Naive thymus-derived CD4-positive, alpha-beta T cell (primary cell): Measurements from ENCODE around the gene NXPE3. TPM values are rescaled to one million over a fixed set of nuclear protein-coding genes. Genes with fewer than 3 reads are reported as not detected.
A peak's percentile ranks its signal among the peaks of the same experiment; 100 is the strongest.

Source experiments
- ATAC-seq: fragments of 150-1000 bp; cut with Tn5 transposase; 2 replicates; pipeline ENCODE4 v1.10.0; 2021; ENCODE audit warnings: mild to moderate bottlenecking, moderate library complexity
- CTCF ChIA-PET: fragments of 350-600 bp; sonication (Branson Sonifier 250); formaldehyde crosslinking; loops from one replicate; lab custom pipeline; 2021; ENCODE audit warnings: antibody characterized with exemption; lab: Charles Lee
- POLR2A ChIA-PET: fragments of 350-600 bp; sonication (Branson Sonifier 250); formaldehyde crosslinking; loops from one replicate; lab custom pipeline; 2021; ENCODE audit warnings: antibody characterized with exemption, inconsistent platforms; lab: Charles Lee
- DNase-seq, 9 donors: peaks; one replicate each; pipeline versions ENCODE4 v3.0.0 to v3.0.0-alpha.2; 2020 to 2022; ENCODE audit warnings: mixed read lengths in 1 of 9
- H3K27ac ChIP-seq: one replicate; pipeline ENCODE4 v1.7.0; 2013; ENCODE audit warnings: mild to moderate bottlenecking, low read depth, low read length, moderate library complexity
- H3K27me3 ChIP-seq, 2 donors: one replicate each; pipeline ENCODE4 v1.7.0; 2013; ENCODE audit warnings: low read length in 2 of 2, mild to moderate bottlenecking in 2 of 2, moderate library complexity in 2 of 2; ENCODE audit not compliant: control insufficient read depth in 2 of 2, insufficient read depth in 2 of 2
- H3K36me3 ChIP-seq, 3 experiments: 1 replicate in 2 of 3; 2 replicates in 1 of 3; pipeline ENCODE4 v1.7.0; 2013; ENCODE audit warnings: low read length in 3 of 3, mild to moderate bottlenecking in 3 of 3, moderate library complexity in 1 of 3; ENCODE audit not compliant: insufficient read depth in 3 of 3, control insufficient read depth in 2 of 3
- H3K4me1 ChIP-seq, 2 donors: one replicate each; pipeline ENCODE4 v1.7.0; 2013; ENCODE audit warnings: low read length in 2 of 2, mild to moderate bottlenecking in 2 of 2, moderate library complexity in 1 of 2; ENCODE audit not compliant: control insufficient read depth in 2 of 2, insufficient read depth in 2 of 2
- H3K4me3 ChIP-seq: 2 replicates; pipeline ENCODE4 v1.7.0; 2013; ENCODE audit warnings: mild to moderate bottlenecking, low read length
- H3K9me3 ChIP-seq, 3 experiments: 1 replicate in 2 of 3; 2 replicates in 1 of 3; pipeline ENCODE4 v1.7.0; 2013; ENCODE audit warnings: low read length in 3 of 3; ENCODE audit not compliant: control insufficient read depth in 2 of 3
- H3K27ac Mint-ChIP-seq, 9 donors: one replicate each; pipeline ENCODE4 v1.8.0; 2020 to 2022; ENCODE audit warnings: mixed read lengths in 9 of 9, mild to moderate bottlenecking in 8 of 9, moderate library complexity in 5 of 9, inconsistent platforms in 2 of 9
- H3K27me3 Mint-ChIP-seq, 5 donors: one replicate each; pipeline ENCODE4 v1.8.0; 2021 to 2022; ENCODE audit warnings: mixed read lengths in 5 of 5, mild to moderate bottlenecking in 1 of 5
- H3K36me3 Mint-ChIP-seq, 5 donors: one replicate each; pipeline ENCODE4 v1.8.0; 2020 to 2022; ENCODE audit warnings: mixed read lengths in 5 of 5, mild to moderate bottlenecking in 3 of 5, inconsistent platforms in 1 of 5
- H3K4me1 Mint-ChIP-seq, 7 donors: one replicate each; pipeline ENCODE4 v1.8.0; 2020 to 2022; ENCODE audit warnings: mixed read lengths in 7 of 7, mild to moderate bottlenecking in 3 of 7, inconsistent platforms in 1 of 7
- H3K4me3 Mint-ChIP-seq, 10 donors: one replicate each; pipeline ENCODE4 v1.8.0; 2020 to 2022; ENCODE audit warnings: mild to moderate bottlenecking in 10 of 10, mixed read lengths in 10 of 10, moderate library complexity in 6 of 10, inconsistent platforms in 2 of 10
- H3K9me3 Mint-ChIP-seq, 11 donors: one replicate each; pipeline ENCODE4 v1.8.0; 2020 to 2022; ENCODE audit warnings: mixed read lengths in 11 of 11, mild to moderate bottlenecking in 4 of 11, inconsistent platforms in 1 of 11, moderate library complexity in 1 of 11
- intact Hi-C, 2 donors: fragments of 100-400 bp; cut with micrococcal nuclease; formaldehyde crosslinking; loops; one replicate each; pipeline ENCODE4 v1.15.1; 2023
- polyA plus RNA-seq, 2 donors: library from polyadenylated mRNA; unstranded; fragments of 300-500 nt; fragmentation: Illumina TruSeq; gene quantifications; one replicate each; pipeline ENCODE4 v1.2.3, GENCODE V29; 2021
- total RNA-seq, 6 experiments: library from RNA in 5 of 6; stranded (reverse) in 5 of 6; gene quantifications; 1 replicate in 5 of 6; 2 replicates in 1 of 6; pipeline ENCODE4 v1.2.3 and lab custom pipeline; 2021 to 2026

The NXPE3 gene
- total and polyA plus RNA-seq, 7 experiments from 2014 or later = 25.9 to 71.0 (median 39.3) TPM

GRCh38 chr3:101778385-101779046, 495 bp upstream of the NXPE3 start:
- peak overlapping the region; percentile 89 to 99 (median 94) for H3K4me3 Mint-ChIP-seq
- peak overlapping the region; percentile 60 for H3K4me3 ChIP-seq
- peak overlapping the region; percentile 88 for H3K27ac ChIP-seq
- intact Hi-C loops = loop anchor here (1.0 to 10.0 kb wide), 13 partner anchors 9 to 1378 kb away; partner anchors contain the start of genes CEP97 (in 2 of the 2), PCNP (in 2 of the 2), LNP1 (in 1 of the 2) and NFKBIZ (in 1 of the 2)
- no peaks in the 10 kb centered on the region for H3K27me3 Mint-ChIP-seq
- ChIA-PET POLR2A (interaction anchor here (0.6 to 1.8 kb wide), 20 partner anchors 10 to 301 kb away, joined by 3 to 28 read pairs (median 4); partner anchors contain the start of genes CEP97, NFKBIZ, PCNP and RPL24), CTCF (interaction anchor here (1.0 to 1.1 kb wide), 2 partner anchors 9 to 25 kb away, joined by 3 read pairs; no protein-coding TSS in a partner anchor)
- H3K36me3 Mint-ChIP-seq = peaks cover 0 to 8% (median 5%) of the 10 kb centered on the region in 5 donors
- DNase-seq (no peak), ATAC-seq (no peak)
- peak overlapping the region; percentile 93 to 100 (median 99) for H3K27ac Mint-ChIP-seq
- no peaks in the 10 kb centered on the region for H3K9me3 ChIP-seq
- no peaks in the 10 kb centered on the region for H3K9me3 Mint-ChIP-seq
- H3K27me3 ChIP-seq = no peaks in the 10 kb centered on the region
- H3K36me3 ChIP-seq = peaks cover 0 to 4% (median 0%) of the 10 kb centered on the region in 3 experiments
- peaks cover 25 to 27% of the 10 kb centered on the region in 2 donors for H3K4me1 ChIP-seq
- peaks cover 14 to 54% (median 46%) of the 10 kb centered on the region in 7 donors for H3K4me1 Mint-ChIP-seq

- H3K27ac Mint-ChIP-seq = peak overlapping the region; percentile 93 to 100 (median 99)
- no peaks in the 10 kb centered on the region for H3K9me3 ChIP-seq
- H3K9me3 Mint-ChIP-seq = no peaks in the 10 kb centered on the region
- ChIA-PET POLR2A (interaction anchor here (0.8 to 1.8 kb wide), 17 partner anchors 9 to 299 kb away, joined by 3 to 28 read pairs (median 5); partner anchors contain the start of genes CEP97, PCNP, RPL24 and ZBTB11), CTCF (interaction anchor here (1.1 to 1.2 kb wide), 2 partner anchors 15 to 23 kb away, joined by 3 to 4 read pairs; no protein-coding TSS in a partner anchor)
- ATAC-seq (no peak), DNase-seq (no peak)
- peaks cover 0 to 18% (median 14%) of the 10 kb centered on the region in 5 donors for H3K36me3 Mint-ChIP-seq
- intact Hi-C loops = loop anchor here (1.0 to 10.0 kb wide), 13 partner anchors 11 to 1379 kb away; partner anchors contain the start of genes CEP97 (in 2 of the 2), PCNP (in 2 of the 2), LNP1 (in 1 of the 2) and NFKBIZ (in 1 of the 2)
- H3K27ac ChIP-seq = peak overlapping the region; percentile 88
- peak overlapping the region; percentile 89 to 99 (median 94) for H3K4me3 Mint-ChIP-seq
- H3K4me3 ChIP-seq = peak overlapping the region; percentile 60
- no peaks in the 10 kb centered on the region for H3K27me3 Mint-ChIP-seq
- H3K36me3 ChIP-seq = peaks cover 0 to 9% (median 0%) of the 10 kb centered on the region in 3 experiments
- peaks cover 27 to 33% of the 10 kb centered on the region in 2 donors for H3K4me1 ChIP-seq
- H3K27me3 ChIP-seq = no peaks in the 10 kb centered on the region
- H3K4me1 Mint-ChIP-seq = peaks cover 26 to 68% (median 60%) of the 10 kb centered on the region in 7 donors
Observed at GRCh38 chr3:101779822-101780381, 891 bp downstream of the NXPE3 start.

GRCh38 chr3:101780661-101781060, 1.6 kb downstream of the NXPE3 start:
- Histone ChIP-seq H3K27me3 (no peaks in the 10 kb centered on the region), H3K36me3 (peaks cover 0 to 9% (median 3%) of the 10 kb centered on the region in 3 experiments), H3K27ac (peak overlapping the region; percentile 88), H3K9me3 (no peaks in the 10 kb centered on the region), H3K4me1 (peaks cover 27 to 40% of the 10 kb centered on the region in 2 donors), H3K4me3 (peak overlapping the region; percentile 60)
- H3K27ac Mint-ChIP-seq = peak overlapping the region in 8 of 9 donors; percentile 79 to 100 (median 99)
- peaks cover 34 to 76% (median 68%) of the 10 kb centered on the region in 7 donors for H3K4me1 Mint-ChIP-seq
- no peak for DNase-seq
- no peak for ATAC-seq
- peaks cover 0 to 2% (median 0%) of the 10 kb centered on the region in 11 donors for H3K9me3 Mint-ChIP-seq
- POLR2A ChIA-PET = interaction anchor here (0.8 to 1.5 kb wide), 4 partner anchors 12 to 94 kb away, joined by 3 to 5 read pairs (median 3); partner anchors contain the start of genes CEP97 and RPL24
- H3K27me3 Mint-ChIP-seq = no peaks in the 10 kb centered on the region
- intact Hi-C loops = no loop called here
- CTCF ChIA-PET = interaction anchor here (1.3 kb wide), 1 partner anchor 13 kb away, joined by 3 read pairs; no protein-coding TSS in a partner anchor
- H3K4me3 Mint-ChIP-seq = peak overlapping the region; percentile 89 to 99 (median 94)
- peaks cover 0 to 24% (median 20%) of the 10 kb centered on the region in 5 donors for H3K36me3 Mint-ChIP-seq

GRCh38 chr3:101781166-101781565, 2.2 kb downstream of the NXPE3 start:
- H3K4me1 ChIP-seq = peaks cover 27 to 45% of the 10 kb centered on the region in 2 donors
- Mint-ChIP-seq H3K27ac (peak overlapping the region in 8 of 9 donors; percentile 75 to 100 (median 98)), H3K27me3 (no peaks in the 10 kb centered on the region), H3K4me1 (peaks cover 36 to 81% (median 73%) of the 10 kb centered on the region in 7 donors), H3K9me3 (peaks cover 0 to 2% (median 0%) of the 10 kb centered on the region in 11 donors), H3K36me3 (peaks cover 0 to 27% (median 23%) of the 10 kb centered on the region in 5 donors), H3K4me3 (peak overlapping the region; percentile 89 to 99 (median 94))
- no peaks in the 10 kb centered on the region for H3K9me3 ChIP-seq
- H3K36me3 ChIP-seq = peaks cover 0 to 12% (median 8%) of the 10 kb centered on the region in 3 experiments
- ChIA-PET CTCF (interaction anchor here (1.3 kb wide), 1 partner anchor 13 kb away, joined by 3 read pairs; no protein-coding TSS in a partner anchor), POLR2A (interaction anchor here (0.6 to 1.5 kb wide), 5 partner anchors 12 to 222 kb away, joined by 3 to 5 read pairs (median 3); partner anchors contain the start of gene CEP97)
- DNase-seq (no peak), ATAC-seq (no peak)
- no peaks in the 10 kb centered on the region for H3K27me3 ChIP-seq
- H3K4me3 ChIP-seq = no peak overlapping the region
- peak overlapping the region; percentile 88 for H3K27ac ChIP-seq
- intact Hi-C loops = no loop called here

GRCh38 chr3:101784855-101785613, 6.0 kb downstream of the NXPE3 start:
- peaks cover 0 to 2% (median 0%) of the 10 kb centered on the region in 11 donors for H3K9me3 Mint-ChIP-seq
- intact Hi-C loops = loop anchor here in 1 of 2 donors (1.0 kb wide), 3 partner anchors 8 to 61 kb away; partner anchors contain the start of gene CEP97
- H3K27ac Mint-ChIP-seq = peak overlapping the region; percentile 89 to 99 (median 96)
- peaks cover 5 to 56% (median 45%) of the 10 kb centered on the region in 5 donors for H3K36me3 Mint-ChIP-seq
- Histone ChIP-seq H3K36me3 (peaks cover 3 to 21% (median 18%) of the 10 kb centered on the region in 3 experiments), H3K4me1 (peaks cover 8 to 54% of the 10 kb centered on the region in 2 donors), H3K4me3 (peak overlapping the region; percentile 50), H3K27ac (peak overlapping the region; percentile 71), H3K9me3 (no peaks in the 10 kb centered on the region), H3K27me3 (no peaks in the 10 kb centered on the region)
- DNase-seq (peak in 7 of 9 donors; percentile 56 to 80 (median 74)), ATAC-seq (peak; percentile 89)
- peaks cover 56 to 86% (median 75%) of the 10 kb centered on the region in 7 donors for H3K4me1 Mint-ChIP-seq
- no peaks in the 10 kb centered on the region for H3K27me3 Mint-ChIP-seq
- POLR2A ChIA-PET = interaction anchor here (0.6 to 3.9 kb wide), 15 partner anchors 9 to 290 kb away, joined by 3 to 22 read pairs (median 3); partner anchors contain the start of genes CEP97 and RPL24
- peak overlapping the region; percentile 75 to 88 (median 83) for H3K4me3 Mint-ChIP-seq
- CTCF ChIA-PET = interaction anchor here (0.5 to 1.9 kb wide), 9 partner anchors 11 to 777 kb away, joined by 3 to 9 read pairs (median 3); no protein-coding TSS in a partner anchor
